BJ (cell line): ENCODE results near the gene ST3GAL3. TPM values are rescaled to one million over a fixed set of nuclear protein-coding genes. Genes with fewer than 3 reads are reported as not detected.

Experiments
- CTCF ChIA-PET: fragments of 350-600 bp; formaldehyde crosslinking; extraction: SDS; loops from one replicate; lab custom pipeline; 2021; ENCODE audit warnings: antibody characterized with exemption, inconsistent platforms; lab: Yijun Ruan, JAX
- POLR2A ChIA-PET: fragments of 300-600 bp; sonication (Branson Sonifier 250); formaldehyde crosslinking; extraction: SDS; loops from one replicate; lab custom pipeline; 2021; ENCODE audit warnings: antibody characterized with exemption; lab: Charles Lee
- DNase-seq: peaks from one replicate; pipeline ENCODE4 v3.0.0-alpha.2; 2011; ENCODE audit warnings: low read depth
- H3K27me3 ChIP-seq: 2 replicates; pipeline ENCODE4 v1.6.0; 2011; ENCODE audit warnings: low read length; ENCODE audit not compliant: control insufficient read depth, insufficient read depth
- H3K36me3 ChIP-seq: 2 replicates; pipeline ENCODE4 v1.5.1; 2011; ENCODE audit warnings: low read length; ENCODE audit not compliant: control insufficient read depth, insufficient read depth
- H3K4me3 ChIP-seq: 2 replicates; pipeline ENCODE4 v1.5.1; 2011; ENCODE audit warnings: low read depth, mild to moderate bottlenecking, control low read depth, low read length
- polyA plus RNA-seq: library from polyadenylated mRNA; depleted of rRNA; stranded (reverse); fragments of >200 nt; gene quantifications from 2 replicates; pipeline ENCODE4 v1.2.3, GENCODE V29; 2011
- TF ChIP-seq, protein P1 (sequence below): IDR thresholded peaks from 2 replicates; pipeline ENCODE4 v1.5.1; 2011; ENCODE audit warnings: low read depth, mild to moderate bottlenecking, control low read depth, inconsistent platforms, low read length, moderate library complexity; ENCODE audit not compliant: insufficient read depth

The ST3GAL3 gene
- polyA plus RNA-seq, 1 experiment = 24.2 TPM

DNA sequence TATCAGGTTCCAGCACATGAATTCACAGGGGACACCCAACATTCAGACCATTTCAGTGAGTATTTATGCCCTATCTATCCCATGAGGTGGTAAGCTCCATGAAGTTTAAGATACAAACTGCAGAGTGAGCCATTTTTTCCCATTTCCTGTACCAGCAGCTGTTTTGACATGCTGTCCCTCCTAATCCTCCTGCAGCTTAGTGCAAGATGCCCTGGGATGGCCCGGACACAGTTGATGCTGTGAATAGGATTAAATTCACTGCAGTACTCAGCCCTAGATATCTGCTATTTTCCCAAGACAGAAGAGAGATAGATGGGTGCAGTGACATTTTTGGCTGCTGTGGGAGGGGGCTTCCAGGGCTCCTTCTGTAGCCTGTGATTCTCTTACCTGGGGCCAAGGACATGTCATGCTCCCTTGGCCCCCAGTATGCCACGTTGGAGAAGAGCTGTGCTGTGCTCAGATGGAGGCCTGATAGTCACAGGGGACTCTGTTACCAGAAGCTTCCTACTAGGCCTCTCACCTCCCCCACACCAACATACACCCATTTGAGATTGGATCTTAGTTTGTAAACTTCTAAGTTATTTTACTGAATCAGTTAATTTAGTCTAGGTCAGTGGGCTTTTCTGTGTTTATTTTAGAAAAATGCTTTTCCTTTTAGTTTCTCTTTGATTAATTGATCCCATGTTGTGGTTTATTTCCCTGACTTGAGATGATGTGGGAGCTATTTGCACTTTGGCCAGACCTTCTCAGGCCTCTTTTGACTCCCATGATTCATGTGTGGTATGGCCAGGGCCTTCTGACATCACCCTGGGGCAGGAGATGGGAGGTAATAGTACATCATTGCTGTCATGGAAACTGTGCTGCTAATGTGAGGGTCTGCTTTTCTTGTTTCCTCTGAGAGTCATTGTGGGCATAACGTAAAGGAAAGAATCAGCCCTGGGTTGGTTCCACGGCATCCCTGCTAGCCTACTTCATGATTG is 92.6 kb downstream of the ST3GAL3 start:
- H3K27me3 ChIP-seq = no peaks in the 10 kb centered on the region
- no peaks in the 10 kb centered on the region; the same call in 1 of the 2 replicates for H3K36me3 ChIP-seq
- peak; percentile 62 for DNase-seq
- TF ChIP-seq, protein P1, sequence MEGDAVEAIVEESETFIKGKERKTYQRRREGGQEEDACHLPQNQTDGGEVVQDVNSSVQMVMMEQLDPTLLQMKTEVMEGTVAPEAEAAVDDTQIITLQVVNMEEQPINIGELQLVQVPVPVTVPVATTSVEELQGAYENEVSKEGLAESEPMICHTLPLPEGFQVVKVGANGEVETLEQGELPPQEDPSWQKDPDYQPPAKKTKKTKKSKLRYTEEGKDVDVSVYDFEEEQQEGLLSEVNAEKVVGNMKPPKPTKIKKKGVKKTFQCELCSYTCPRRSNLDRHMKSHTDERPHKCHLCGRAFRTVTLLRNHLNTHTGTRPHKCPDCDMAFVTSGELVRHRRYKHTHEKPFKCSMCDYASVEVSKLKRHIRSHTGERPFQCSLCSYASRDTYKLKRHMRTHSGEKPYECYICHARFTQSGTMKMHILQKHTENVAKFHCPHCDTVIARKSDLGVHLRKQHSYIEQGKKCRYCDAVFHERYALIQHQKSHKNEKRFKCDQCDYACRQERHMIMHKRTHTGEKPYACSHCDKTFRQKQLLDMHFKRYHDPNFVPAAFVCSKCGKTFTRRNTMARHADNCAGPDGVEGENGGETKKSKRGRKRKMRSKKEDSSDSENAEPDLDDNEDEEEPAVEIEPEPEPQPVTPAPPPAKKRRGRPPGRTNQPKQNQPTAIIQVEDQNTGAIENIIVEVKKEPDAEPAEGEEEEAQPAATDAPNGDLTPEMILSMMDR = no peak
- no peak overlapping the region for H3K4me3 ChIP-seq
- POLR2A ChIA-PET = interaction anchor here (0.7 kb wide), 1 partner anchor 346 kb away, joined by 5 read pairs; the partner anchor contains the start of gene HYI
- CTCF ChIA-PET = interaction anchor here (1.0 to 1.9 kb wide), 3 partner anchors 16 to 134 kb away, joined by 3 to 4 read pairs (median 4); no protein-coding TSS in a partner anchor

DNA sequence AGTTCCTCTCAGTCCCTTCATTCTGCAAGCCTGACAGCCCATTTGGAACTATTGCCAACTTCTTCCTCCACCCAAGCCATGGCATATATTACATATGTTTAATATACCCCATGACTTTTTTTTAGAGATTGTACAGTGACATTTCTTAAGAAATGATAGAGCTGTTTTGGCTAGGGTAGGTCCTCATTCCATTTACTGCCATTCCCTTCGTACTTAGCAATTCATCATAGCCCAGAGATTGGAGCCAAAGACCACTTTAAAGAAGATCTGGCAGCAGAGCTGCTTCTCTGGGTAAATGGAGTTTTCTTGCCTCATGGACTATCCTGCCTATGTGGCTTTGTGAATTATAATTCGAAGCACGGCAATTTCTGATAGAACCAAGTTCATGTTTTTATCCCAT is 93.4 kb downstream of the ST3GAL3 start:
- DNase-seq = no peak
- CTCF ChIA-PET = no interaction called here
- POLR2A ChIA-PET = no interaction called here
- TF ChIP-seq, protein P1 = no peak
- H3K4me3 ChIP-seq = no peak overlapping the region
- no peaks in the 10 kb centered on the region for H3K27me3 ChIP-seq
- H3K36me3 ChIP-seq = no peaks in the 10 kb centered on the region; the same call in 1 of the 2 replicates

DNA sequence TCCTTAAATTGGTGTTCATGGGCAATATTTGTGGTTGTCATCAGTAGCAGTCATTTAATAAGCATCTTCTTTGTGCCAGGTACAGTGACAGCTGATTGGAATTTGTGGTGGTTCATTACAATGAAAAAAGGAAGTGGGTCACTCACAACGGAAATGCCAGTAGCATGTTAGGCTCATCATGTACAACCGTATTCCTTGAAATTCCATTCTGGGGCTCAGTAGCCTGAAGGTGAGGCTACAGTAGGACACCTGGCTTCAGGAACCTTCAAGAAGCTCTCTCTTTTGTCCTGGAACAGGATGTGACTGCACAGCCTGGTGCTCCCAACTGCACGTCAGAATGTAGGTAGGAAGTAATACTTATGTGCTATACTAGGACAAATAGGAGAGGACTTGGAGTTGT is 93.9 kb downstream of the ST3GAL3 start:
- CTCF ChIA-PET = no interaction called here
- Histone ChIP-seq H3K27me3 (no peaks in the 10 kb centered on the region), H3K36me3 (no peaks in the 10 kb centered on the region; the same call in 1 of the 2 replicates), H3K4me3 (no peak overlapping the region)
- no peak for DNase-seq
- POLR2A ChIA-PET = no interaction called here
- TF ChIP-seq, protein P1 = no peak

DNA sequence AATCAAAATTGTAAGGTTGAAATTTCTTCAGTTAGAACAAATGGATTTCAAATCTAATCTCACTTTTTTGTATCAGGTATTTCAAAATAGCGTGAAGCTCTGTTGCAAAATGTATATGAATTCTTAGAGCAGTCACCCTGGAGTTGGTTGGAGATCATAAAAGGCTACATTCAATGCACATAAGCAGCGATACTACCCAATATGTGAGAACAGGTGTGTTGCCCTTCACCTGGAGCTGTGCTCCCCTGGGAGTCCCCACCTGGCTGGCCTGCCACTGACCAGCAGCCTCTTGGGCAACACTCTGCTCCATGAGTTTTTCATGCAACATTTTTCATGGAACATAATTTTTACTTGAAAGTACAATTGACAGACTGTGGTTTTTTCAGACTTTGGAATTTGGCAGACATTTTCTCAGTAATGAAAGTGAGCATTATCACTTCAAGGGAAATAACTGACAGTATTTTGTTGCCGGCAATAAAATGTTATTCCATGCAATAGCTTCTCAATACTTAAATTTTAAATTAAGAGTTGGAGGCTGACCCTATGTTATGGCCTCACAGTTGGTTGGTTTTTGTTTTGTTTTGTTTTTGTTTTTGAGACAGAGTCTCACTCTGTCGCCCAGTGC is 95.1 kb downstream of the ST3GAL3 start:
- TF ChIP-seq, protein P1 = no peak
- no peak for DNase-seq
- CTCF ChIA-PET = interaction anchor here (0.7 kb wide), 1 partner anchor 13 kb away, joined by 3 read pairs; no protein-coding TSS in a partner anchor
- H3K36me3 ChIP-seq = no peaks in the 10 kb centered on the region; the same call in 1 of the 2 replicates
- H3K4me3 ChIP-seq = no peak overlapping the region
- POLR2A ChIA-PET = no interaction called here
- H3K27me3 ChIP-seq = no peaks in the 10 kb centered on the region

DNA sequence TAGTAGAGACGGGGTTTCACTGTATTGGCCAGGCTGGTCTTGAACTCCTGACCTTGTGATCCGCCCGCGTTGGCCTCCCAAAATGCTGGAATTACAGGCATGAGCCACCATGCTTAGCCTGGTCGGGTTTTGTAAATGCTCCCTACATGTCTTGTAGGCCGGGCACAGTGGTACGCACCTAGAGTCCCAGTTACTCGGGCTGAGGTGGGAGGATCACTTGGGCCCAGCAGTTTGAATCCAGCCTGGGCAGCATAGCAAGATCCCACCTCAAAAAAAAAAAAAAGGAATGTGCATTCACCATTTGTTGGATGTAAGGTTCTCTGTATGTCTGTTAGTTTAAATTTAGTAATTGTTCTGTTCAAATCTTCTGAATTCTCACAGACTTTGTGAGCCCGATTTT is 95.8 kb downstream of the ST3GAL3 start:
- TF ChIP-seq, protein P1 = no peak
- H3K36me3 ChIP-seq = no peaks in the 10 kb centered on the region; the same call in none of the 2 replicates

More for the DNA sequence above, 95.8 kb downstream of the ST3GAL3 start:
- POLR2A ChIA-PET = no interaction called here
- Histone ChIP-seq H3K4me3 (no peak overlapping the region), H3K27me3 (no peaks in the 10 kb centered on the region)
- DNase-seq = no peak
- CTCF ChIA-PET = interaction anchor here (0.6 to 2.2 kb wide), 2 partner anchors 9 to 132 kb away, joined by 3 to 4 read pairs; no protein-coding TSS in a partner anchor
